ENCODE results near the gene TRIM15.

Gene TRIM15

GRCh38 chr6:30145818-30146217 is 17.5 kb upstream of the TRIM15 start:
- no peak for DNase-seq (ENCODE audit: low read depth in 2 of 2)
- no peak for TF ChIP-seq CTCF (IDR thresholded peaks at IDR 0.05; ENCODE audit: low read depth, low read length)
- H3K4me3 ChIP-seq (replicated peaks in 1 of 2; ENCODE audit: low read depth in 2 of 2, low read length in 2 of 2) = no peak overlapping the region

GRCh38 chr6:30147096-30147495 is 16.2 kb upstream of the TRIM15 start:
- H3K4me3 ChIP-seq (replicated peaks in 1 of 2; ENCODE audit: low read depth in 2 of 2, low read length in 2 of 2) = no peak overlapping the region
- TF ChIP-seq CTCF (IDR thresholded peaks at IDR 0.05; ENCODE audit: low read depth, low read length) = no peak
- no peak for DNase-seq (ENCODE audit: low read depth in 2 of 2)

- no peak overlapping the region for H3K4me3 ChIP-seq (replicated peaks in 1 of 2; ENCODE audit: low read depth in 2 of 2, low read length in 2 of 2)
- DNase-seq (ENCODE audit: low read depth in 2 of 2) = no peak
- no peak for TF ChIP-seq CTCF (IDR thresholded peaks at IDR 0.05; ENCODE audit: low read depth, low read length)
Measured at GRCh38 chr6:30149234-30149633, 14.1 kb upstream of the TRIM15 start.

DNA sequence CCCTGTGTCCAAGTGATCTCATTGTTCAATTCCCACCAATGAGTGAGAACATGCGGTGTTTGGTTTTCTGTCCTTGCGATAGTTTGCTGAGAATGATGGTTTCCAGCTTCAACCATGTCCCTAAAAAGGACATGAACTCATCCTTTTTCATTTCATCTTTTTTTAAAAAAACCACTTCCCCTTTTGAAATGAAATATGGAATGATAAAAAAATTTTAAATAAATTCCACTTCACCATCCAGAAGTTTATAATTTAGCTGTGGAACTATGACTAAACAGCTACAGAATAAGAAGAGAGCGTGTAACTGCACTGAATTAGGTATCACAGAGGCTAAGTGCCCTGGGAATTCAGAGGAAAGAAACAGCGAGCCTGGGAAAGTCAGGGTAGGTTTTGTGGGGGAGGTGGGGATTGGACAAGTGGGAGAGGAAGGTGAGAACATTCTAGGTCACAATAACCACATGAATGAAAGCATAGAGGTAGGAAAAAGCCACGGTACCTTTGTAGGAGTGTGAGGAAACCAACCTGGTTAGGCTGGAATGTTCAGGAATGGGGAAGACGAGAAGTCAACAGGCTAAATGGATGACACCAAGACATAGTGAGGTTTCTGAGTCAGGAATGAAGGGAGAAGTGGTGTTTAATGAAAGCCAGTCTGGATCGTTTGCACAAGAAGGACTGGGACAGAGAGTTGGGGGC is 13.3 kb upstream of the TRIM15 start:
- no peak for DNase-seq (ENCODE audit: low read depth in 2 of 2)
- no peak overlapping the region for H3K4me3 ChIP-seq (replicated peaks in 1 of 2; ENCODE audit: low read depth in 2 of 2, low read length in 2 of 2)
- TF ChIP-seq CTCF (IDR thresholded peaks at IDR 0.05; ENCODE audit: low read depth, low read length) = no peak

DNA sequence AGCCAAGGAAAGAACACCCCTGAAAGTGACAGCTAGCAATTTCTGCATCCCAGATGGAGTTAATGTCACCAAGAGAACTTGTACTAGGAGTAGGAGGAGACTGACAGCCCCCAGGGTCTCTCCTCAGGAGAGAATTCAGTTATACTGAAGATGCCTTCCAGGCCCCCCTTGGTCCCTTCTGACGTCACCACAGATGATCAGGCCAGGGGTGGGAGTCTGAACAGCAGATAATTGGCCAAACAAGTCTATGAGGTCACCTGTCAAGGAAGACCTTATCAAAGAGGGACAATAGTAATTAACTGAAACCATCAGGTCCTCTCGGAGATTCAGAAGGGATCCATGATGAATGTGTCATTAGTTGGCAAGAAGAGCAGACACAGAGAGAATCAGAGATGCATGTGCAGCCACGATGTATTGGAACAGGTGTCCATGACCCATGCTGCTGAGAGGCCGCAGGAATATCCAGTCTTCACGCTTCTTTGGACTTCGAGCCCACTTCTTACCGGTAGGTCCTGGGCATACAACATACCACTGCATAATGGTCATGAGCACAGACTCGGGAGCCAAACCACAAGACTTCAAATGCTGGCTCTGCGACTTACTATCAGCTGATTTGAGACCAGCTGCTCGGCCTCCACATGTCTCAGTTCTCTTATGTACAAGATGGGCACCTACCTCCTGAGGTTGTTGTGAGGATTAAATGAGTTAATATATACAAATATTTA is 12.5 kb upstream of the TRIM15 start:
- no peak for TF ChIP-seq CTCF (IDR thresholded peaks at IDR 0.05; ENCODE audit: low read depth, low read length)
- DNase-seq (ENCODE audit: low read depth in 2 of 2) = peak in 1 of 2 donors; percentile 15
- H3K4me3 ChIP-seq (replicated peaks in 1 of 2; ENCODE audit: low read depth in 2 of 2, low read length in 2 of 2) = no peak overlapping the region

GRCh38 chr6:30151580-30151979 is 11.8 kb upstream of the TRIM15 start:
- no peak for DNase-seq (ENCODE audit: low read depth in 2 of 2)
- no peak overlapping the region for H3K4me3 ChIP-seq (replicated peaks in 1 of 2; ENCODE audit: low read depth in 2 of 2, low read length in 2 of 2)
- TF ChIP-seq CTCF (IDR thresholded peaks at IDR 0.05; ENCODE audit: low read depth, low read length) = no peak

All from cardiac fibroblast (primary cell).